ENCODE measurements around the gene CHMP6.

DNA sequence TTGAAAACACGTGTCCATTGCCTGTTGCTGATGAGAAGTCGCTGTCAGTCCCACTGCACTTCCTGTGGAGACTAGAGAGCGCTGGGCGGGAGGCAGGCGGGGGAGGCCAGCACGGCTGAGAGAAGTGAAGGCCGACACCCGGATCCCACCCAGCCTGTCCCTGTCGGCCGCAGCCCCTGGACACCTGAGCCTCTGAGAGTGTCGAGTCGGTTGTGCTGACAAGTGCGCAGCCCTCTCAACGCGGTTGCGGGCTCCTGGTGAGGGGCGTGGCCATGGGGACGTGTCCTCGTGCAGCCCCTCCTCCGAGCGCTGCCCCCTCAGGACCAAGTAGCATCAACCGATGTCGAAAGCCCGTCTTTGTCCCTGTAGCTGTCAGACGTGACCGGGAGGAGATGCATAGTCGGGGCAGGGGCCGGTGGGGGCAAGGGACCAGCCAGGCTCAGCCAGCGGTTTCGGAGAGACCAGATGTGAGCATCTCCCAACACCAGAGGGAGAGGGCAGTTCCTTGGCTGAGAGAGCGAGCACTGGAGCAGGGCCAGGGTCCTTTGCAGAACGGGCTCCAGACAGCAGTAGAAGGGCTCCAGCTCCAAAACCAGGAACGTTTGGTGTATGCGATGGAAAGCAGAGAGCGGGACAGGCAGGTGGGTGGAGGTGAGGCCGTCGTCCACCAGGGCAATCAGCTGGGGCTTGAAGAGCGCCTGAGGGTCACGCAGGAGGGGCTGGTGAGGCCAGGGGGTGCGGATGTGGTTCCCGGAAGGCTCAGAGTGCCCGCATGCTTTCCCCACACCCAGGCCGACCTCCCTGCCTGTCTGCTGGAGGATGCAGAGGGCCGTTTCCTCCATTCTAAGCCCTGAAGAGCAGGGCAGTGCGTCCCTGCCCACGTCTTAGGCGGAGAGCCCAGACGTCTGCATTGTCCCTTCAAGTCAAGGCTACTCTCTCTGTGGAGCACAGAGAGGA lies 43.3 kb upstream of the CHMP6 start:
- TF ChIP-seq CTCF (IDR thresholded peaks at IDR 0.05) (no peak), POLR2A (IDR thresholded peaks at IDR 0.05) (no peak)

Measured in esophagus squamous epithelium (tissue), 4 donors.